ENCODE data around the gene NFIC.

DNA sequence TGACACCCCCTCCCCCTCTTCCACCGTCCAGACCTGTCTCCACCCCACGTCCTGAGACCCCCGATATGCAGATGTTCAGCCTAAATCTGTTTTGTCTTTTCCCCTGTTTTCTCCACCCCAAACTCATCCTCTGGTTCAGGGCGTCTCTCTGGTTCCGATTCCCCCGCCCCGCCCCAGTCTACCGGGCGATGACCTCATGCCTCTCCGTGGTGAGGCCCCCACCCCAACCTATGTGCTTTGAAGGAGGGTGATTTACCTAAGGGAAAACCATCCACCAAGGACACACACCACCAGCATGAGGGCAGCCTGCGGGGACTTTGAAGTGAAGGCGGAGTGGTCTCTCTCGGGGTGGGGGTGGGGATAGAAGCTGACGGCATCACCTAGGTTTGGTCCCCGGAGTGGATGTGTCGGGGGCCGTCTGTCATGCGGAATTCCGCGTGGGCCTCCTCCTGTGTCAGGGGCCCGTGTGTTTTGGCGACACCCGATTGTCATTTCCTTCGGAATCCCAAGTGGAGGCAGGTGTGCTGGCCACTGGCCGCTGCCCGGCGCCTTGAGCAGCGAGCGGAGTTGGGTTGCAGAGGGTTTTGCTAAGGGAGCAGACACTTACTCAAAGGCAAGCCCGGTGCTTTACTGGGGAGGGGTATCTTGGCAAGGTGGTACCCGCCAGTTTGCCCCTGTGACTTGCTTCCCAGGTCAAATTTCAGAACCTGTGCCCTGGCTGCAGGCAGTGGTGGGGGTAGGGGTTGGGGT, 141.2 kb downstream of the NFIC start:
- TF ChIP-seq POLR2AphosphoS5 (IDR thresholded peaks at IDR 0.05; ENCODE audit: insufficient read depth in 1 of 2, low read depth in 1 of 2), result no peak
- no peak for TF ChIP-seq POLR2A (IDR thresholded peaks at IDR 0.05)
- TF ChIP-seq, protein P1, sequence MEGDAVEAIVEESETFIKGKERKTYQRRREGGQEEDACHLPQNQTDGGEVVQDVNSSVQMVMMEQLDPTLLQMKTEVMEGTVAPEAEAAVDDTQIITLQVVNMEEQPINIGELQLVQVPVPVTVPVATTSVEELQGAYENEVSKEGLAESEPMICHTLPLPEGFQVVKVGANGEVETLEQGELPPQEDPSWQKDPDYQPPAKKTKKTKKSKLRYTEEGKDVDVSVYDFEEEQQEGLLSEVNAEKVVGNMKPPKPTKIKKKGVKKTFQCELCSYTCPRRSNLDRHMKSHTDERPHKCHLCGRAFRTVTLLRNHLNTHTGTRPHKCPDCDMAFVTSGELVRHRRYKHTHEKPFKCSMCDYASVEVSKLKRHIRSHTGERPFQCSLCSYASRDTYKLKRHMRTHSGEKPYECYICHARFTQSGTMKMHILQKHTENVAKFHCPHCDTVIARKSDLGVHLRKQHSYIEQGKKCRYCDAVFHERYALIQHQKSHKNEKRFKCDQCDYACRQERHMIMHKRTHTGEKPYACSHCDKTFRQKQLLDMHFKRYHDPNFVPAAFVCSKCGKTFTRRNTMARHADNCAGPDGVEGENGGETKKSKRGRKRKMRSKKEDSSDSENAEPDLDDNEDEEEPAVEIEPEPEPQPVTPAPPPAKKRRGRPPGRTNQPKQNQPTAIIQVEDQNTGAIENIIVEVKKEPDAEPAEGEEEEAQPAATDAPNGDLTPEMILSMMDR (IDR thresholded peaks at IDR 0.05), result no peak
